ENCODE results near the gene DCX.
"Not testable (repeated sequence)": the region's sequence is repeated elsewhere in the genome, so short reads cannot be mapped to it uniquely, and the experiment has no call there.

DCX gene

DNA sequence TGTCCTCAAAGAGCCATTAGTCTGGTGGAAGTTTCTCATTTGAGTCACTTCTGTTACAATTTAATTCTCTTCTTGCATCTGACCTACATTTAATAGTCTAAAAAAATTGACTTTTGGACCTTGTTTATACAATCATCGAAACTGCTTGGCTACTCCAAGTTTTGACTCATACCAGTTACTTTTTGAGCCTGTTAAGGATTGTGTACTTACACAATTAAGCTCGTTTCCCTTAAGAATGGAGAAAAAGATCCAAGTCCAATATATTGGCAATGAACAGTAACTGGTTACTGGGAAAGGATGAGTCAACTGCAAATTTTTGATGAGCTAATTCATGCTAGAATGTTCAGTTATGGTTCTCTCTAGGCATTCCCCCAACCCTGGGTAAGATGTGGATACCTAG lies 58.2 kb downstream of the DCX start:
- FAIRE-seq, result no peak
- DNase-seq (ENCODE audit: insufficient read length, low spot score), result no peak
- TF ChIP-seq POLR2A (IDR thresholded peaks at IDR 0.05; ENCODE audit: low read depth, low read length), result no peak

DNA sequence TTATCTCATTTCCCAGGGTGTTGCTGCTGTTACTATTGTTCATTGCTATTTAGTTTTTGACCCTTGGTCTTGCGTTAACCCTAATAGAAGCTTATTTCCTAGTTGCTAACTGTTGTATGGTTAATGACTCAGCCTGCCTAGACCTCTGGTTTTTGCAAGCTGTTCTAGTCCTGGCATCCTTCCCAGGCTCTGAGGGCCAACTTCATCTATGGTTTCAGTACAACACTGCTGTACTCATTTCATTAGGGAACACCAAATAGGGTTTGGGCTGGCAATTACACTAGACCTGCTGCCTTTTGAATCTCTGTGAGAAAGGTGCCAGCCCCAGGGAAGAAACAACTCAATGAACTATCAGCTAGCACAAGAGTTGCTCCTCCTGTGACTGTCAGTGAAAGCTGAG lies 59.6 kb downstream of the DCX start:
- no peak for TF ChIP-seq TAF1 (IDR thresholded peaks at IDR 0.05; ENCODE audit: low read depth, low read length)
- FAIRE-seq (no peak), DNase-seq (ENCODE audit: insufficient read length, low spot score) (no peak)

GRCh38 chrX:111349934-111350333 lies 62.1 kb downstream of the DCX start:
- TF ChIP-seq POLR2AphosphoS5 (IDR thresholded peaks at IDR 0.05; ENCODE audit: low read depth, low read length) (no peak), POU2F2 (IDR thresholded peaks at IDR 0.05; ENCODE audit: low read depth, low read length) (no peak)
- FAIRE-seq, result no peak
- DNase-seq (ENCODE audit: insufficient read length, low spot score), result no peak

GRCh38 chrX:111349101-111349500 lies 62.9 kb downstream of the DCX start:
- DNase-seq (ENCODE audit: insufficient read length, low spot score) (no peak), FAIRE-seq (no peak)
- TF ChIP-seq POLR2A (IDR thresholded peaks at IDR 0.05; ENCODE audit: low read depth, low read length) (no peak), POU2F2 (IDR thresholded peaks at IDR 0.05; ENCODE audit: low read depth, low read length) (no peak)

- DNase-seq (ENCODE audit: insufficient read length, low spot score) (no peak), FAIRE-seq (no peak)
- no peak for TF ChIP-seq POLR2A (IDR thresholded peaks at IDR 0.05; ENCODE audit: low read depth, low read length)
- TF ChIP-seq SPI1 (IDR thresholded peaks at IDR 0.05; ENCODE audit: low read depth, low read length), result no peak
- TF ChIP-seq PAX5 (IDR thresholded peaks at IDR 0.05; ENCODE audit: insufficient read depth, low read length, severe bottlenecking), result no peak
Observed at GRCh38 chrX:111348429-111348828, 63.6 kb downstream of the DCX start.

- FAIRE-seq; DNase-seq (ENCODE audit: insufficient read length, low spot score): not testable (repeated sequence)
Observed at GRCh38 chrX:111346150-111346549, 65.8 kb downstream of the DCX start.

DNA sequence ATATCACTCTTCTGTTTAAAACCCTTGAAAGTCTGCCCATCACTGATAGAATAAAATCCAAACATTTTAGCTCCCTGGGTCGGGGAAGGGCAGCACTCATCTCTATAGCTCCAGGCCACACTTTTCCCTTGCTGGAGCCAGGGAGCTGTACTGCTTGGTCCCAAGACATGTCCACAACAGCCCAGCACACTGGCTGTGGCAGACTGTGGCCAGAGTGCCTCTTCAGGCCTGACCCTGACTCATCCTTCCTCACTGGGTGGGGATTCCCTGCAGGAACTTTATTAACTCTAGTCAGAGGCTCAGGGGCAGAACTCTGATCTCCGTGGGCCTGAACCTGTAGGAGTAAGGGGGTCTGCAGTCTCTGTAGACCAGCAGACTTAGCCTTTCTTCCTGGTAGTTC lies 71.9 kb downstream of the DCX start:
- DNase-seq (ENCODE audit: insufficient read length, low spot score), result no peak
- no peak for FAIRE-seq
- TF ChIP-seq SPI1 (IDR thresholded peaks at IDR 0.05; ENCODE audit: low read depth, low read length), result no peak
- no peak for TF ChIP-seq TAF1 (IDR thresholded peaks at IDR 0.05; ENCODE audit: low read depth, low read length)
- TF ChIP-seq PAX5 (IDR thresholded peaks at IDR 0.05; ENCODE audit: insufficient read depth, low read length, severe bottlenecking), result no peak
- no peak for TF ChIP-seq POU2F2 (IDR thresholded peaks at IDR 0.05; ENCODE audit: low read depth, low read length)
- no peak for TF ChIP-seq POLR2AphosphoS5 (IDR thresholded peaks at IDR 0.05; ENCODE audit: low read depth, low read length)
- TF ChIP-seq POLR2A (IDR thresholded peaks at IDR 0.05; ENCODE audit: low read depth, low read length), result no peak

GRCh38 chrX:111339212-111339611 lies 72.8 kb downstream of the DCX start:
- FAIRE-seq (no peak), DNase-seq (ENCODE audit: insufficient read length, low spot score) (no peak)
- no peak for TF ChIP-seq SPI1 (IDR thresholded peaks at IDR 0.05; ENCODE audit: low read depth, low read length)
- TF ChIP-seq TAF1 (IDR thresholded peaks at IDR 0.05; ENCODE audit: low read depth, low read length), result no peak
- no peak for TF ChIP-seq POLR2AphosphoS5 (IDR thresholded peaks at IDR 0.05; ENCODE audit: low read depth, low read length)
- no peak for TF ChIP-seq POU2F2 (IDR thresholded peaks at IDR 0.05; ENCODE audit: low read depth, low read length)
- no peak for TF ChIP-seq PAX5 (IDR thresholded peaks at IDR 0.05; ENCODE audit: insufficient read depth, low read length, severe bottlenecking)
- TF ChIP-seq POLR2A (IDR thresholded peaks at IDR 0.05; ENCODE audit: low read depth, low read length), result no peak

DNA sequence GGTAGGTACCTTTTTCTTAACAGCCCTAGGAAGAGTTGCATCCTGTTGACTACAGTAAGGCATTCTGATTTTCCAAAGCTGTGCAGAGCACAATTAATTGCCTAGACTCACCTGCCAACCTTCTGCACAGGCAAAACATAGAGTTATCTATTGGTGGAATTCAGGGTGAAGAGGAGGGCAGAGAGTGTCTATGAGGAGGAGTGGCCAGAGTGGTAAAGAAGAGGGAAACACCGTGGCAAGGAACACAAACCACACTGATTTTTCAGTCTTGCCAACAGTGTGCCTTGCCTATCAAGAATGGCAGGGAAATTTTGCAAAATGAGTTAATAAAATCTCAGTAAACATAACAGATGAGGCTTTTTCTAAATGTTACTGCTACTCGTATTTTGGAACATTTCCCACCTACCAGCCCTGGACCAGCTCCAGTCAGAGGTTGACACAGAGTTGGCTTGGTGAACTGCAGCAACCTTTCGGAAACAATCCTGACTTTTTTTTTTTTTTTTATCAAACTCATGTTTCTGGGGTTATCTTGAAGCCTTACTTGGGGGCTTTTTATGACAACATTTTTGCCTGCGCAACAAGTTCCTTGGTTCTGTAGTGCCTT lies 73.8 kb downstream of the DCX start:
- DNase-seq (ENCODE audit: insufficient read length, low spot score) (no peak), FAIRE-seq (no peak)
- TF ChIP-seq SPI1 (IDR thresholded peaks at IDR 0.05; ENCODE audit: low read depth, low read length), result no peak
- no peak for TF ChIP-seq POU2F2 (IDR thresholded peaks at IDR 0.05; ENCODE audit: low read depth, low read length)
- no peak for TF ChIP-seq PAX5 (IDR thresholded peaks at IDR 0.05; ENCODE audit: insufficient read depth, low read length, severe bottlenecking)
- TF ChIP-seq POLR2A (IDR thresholded peaks at IDR 0.05; ENCODE audit: low read depth, low read length), result no peak
- no peak for TF ChIP-seq POLR2AphosphoS5 (IDR thresholded peaks at IDR 0.05; ENCODE audit: low read depth, low read length)
- no peak for TF ChIP-seq TAF1 (IDR thresholded peaks at IDR 0.05; ENCODE audit: low read depth, low read length)

- DNase-seq (ENCODE audit: insufficient read length, low spot score) (no peak), FAIRE-seq (no peak)
- TF ChIP-seq PAX5 (IDR thresholded peaks at IDR 0.05; ENCODE audit: insufficient read depth, low read length, severe bottlenecking) (no peak), POU2F2 (IDR thresholded peaks at IDR 0.05; ENCODE audit: low read depth, low read length) (no peak), TAF1 (IDR thresholded peaks at IDR 0.05; ENCODE audit: low read depth, low read length) (no peak), POLR2A (IDR thresholded peaks at IDR 0.05; ENCODE audit: low read depth, low read length) (no peak), POLR2AphosphoS5 (IDR thresholded peaks at IDR 0.05; ENCODE audit: low read depth, low read length) (no peak), SPI1 (IDR thresholded peaks at IDR 0.05; ENCODE audit: low read depth, low read length) (no peak)
Observed at GRCh38 chrX:111337067-111337637, 74.8 kb downstream of the DCX start.

GRCh38 chrX:111336141-111336540 lies 75.9 kb downstream of the DCX start:
- no peak for DNase-seq (ENCODE audit: insufficient read length, low spot score)
- no peak for FAIRE-seq
- no peak for TF ChIP-seq POLR2A (IDR thresholded peaks at IDR 0.05; ENCODE audit: low read depth, low read length)
- no peak for TF ChIP-seq PAX5 (IDR thresholded peaks at IDR 0.05; ENCODE audit: insufficient read depth, low read length, severe bottlenecking)
- TF ChIP-seq SPI1 (IDR thresholded peaks at IDR 0.05; ENCODE audit: low read depth, low read length), result no peak
- TF ChIP-seq POLR2AphosphoS5 (IDR thresholded peaks at IDR 0.05; ENCODE audit: low read depth, low read length), result no peak
- no peak for TF ChIP-seq POU2F2 (IDR thresholded peaks at IDR 0.05; ENCODE audit: low read depth, low read length)
- TF ChIP-seq TAF1 (IDR thresholded peaks at IDR 0.05; ENCODE audit: low read depth, low read length), result no peak
